SIG-M5 (cell line): ENCODE data around the gene AP2B1.

Experiments
- DNase-seq: peaks from one replicate; lab custom pipeline; 2025; lab: John Stamatoyannopoulos, UW

AP2B1 gene

DNA sequence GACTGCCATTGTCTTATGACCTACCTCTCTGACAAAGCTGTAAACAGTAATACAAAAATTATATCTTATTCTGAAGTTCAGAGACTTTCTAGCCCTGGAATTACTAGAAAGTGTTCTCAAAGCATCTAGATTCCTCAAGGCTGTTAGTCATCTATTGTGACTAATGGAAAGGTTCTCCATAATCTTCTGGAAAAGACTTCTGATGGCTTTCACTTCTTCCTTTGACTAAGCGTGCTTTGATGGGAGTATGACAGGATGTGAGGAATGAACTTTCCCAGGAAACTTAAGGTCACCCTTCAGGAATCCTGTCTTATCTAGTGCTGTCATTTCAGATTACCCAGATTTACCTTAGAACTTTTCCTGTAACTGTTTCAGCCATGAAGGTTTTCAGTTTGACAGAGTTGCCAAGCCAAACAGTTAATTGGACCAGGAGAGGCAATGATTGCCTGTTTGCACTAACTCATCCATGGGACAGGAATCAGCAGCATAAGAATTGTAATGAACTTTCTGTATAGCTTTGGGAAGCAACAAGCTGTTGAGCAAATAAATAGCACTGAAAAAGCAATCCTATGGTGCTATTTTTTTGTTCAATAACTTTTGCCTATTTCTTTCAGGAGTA, 43.5 kb downstream of the AP2B1 start:
- DNase-seq, result no peak

DNA sequence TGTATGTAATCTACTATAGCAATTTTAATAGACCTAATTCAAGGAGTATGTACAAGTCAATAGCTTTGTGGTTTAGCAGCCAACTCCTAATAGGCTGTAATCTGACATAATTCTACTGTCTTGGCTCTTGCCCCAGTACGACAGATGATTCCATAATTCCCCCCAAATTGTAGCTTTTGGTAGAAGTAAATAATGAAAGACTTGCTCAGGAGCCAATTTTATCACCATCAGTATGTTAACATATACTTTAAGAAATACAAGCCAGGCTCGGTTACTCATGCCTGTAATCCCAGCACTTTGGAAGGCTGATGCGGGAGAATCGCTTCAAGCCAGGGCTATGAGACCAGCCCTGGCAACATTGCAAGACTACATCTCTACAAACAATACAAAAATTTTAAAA, 53.9 kb downstream of the AP2B1 start:
- DNase-seq, result no peak

DNA sequence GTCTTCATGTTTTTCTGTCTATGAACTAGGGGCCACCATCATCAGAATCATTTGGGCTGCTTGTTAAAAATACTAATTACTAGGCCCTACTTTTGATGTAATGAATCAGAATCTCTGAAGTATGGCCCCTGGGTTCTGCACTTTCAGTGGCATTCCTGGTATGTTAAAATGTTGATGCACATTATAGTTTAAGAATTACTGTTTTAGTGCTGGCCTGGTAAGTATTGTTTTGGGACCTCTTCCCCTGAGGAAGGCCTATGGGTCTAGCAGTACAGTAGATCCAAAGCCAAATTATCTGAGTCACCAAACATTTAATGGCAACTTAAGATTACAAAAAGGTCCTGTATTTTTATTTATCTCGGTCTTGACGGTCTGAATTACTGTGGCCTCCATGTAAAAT, 58.8 kb downstream of the AP2B1 start:
- DNase-seq, result no peak

DNA sequence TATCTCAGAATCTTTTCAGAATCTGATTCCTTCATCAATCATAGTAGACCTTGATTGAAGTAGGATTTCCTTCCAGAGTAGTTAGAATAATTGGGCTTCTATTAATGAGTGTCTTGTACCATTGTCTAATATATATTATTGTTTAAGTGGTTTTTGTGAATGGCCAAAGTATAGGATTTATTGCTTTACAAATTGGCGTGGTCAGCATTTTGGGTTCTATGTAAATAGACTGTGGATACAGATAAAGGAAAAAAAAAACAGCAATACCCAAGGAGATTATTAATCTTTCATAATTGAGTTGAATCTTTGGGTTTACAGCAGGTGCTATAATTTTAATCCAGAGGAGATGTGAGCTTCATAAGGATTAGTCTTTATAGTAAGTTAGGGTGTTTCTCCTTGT, 64.3 kb downstream of the AP2B1 start:
- DNase-seq, result no peak

DNA sequence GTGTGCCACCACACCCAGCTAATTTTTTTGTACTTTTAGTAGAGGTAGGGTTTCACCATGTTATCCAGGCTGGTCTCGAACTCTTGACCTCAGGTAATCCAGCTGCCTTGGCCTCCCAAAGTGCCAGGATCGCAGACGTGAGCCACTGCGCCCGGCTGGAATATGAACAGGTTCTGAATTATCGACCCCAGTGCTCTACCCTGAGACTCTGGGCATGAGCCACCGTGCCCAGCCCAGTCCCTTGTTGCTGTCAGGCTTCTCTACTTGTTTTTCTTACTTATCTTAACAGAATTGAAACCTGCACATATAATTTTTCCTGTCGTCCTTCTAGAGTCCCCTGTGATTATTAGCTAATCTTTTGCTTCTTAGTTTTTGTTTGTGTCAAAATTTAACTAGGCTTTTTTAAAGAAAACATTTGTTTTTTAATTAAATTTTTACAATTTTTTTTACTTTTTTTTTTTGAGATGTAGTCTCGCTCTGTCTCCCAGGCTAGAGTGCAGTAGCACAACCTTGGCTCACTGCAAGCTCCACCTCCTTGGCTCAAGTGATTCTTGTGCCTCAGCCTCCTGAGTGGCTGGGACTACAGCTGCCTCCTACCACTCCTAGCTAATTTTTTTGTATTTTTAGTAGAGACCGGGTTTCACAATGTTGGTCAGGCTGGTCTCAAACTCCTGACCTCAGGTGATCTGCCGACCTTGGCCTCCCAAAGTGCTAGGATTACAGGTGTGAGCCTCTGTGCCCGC, 66.7 kb downstream of the AP2B1 start:
- DNase-seq, result no peak

DNA sequence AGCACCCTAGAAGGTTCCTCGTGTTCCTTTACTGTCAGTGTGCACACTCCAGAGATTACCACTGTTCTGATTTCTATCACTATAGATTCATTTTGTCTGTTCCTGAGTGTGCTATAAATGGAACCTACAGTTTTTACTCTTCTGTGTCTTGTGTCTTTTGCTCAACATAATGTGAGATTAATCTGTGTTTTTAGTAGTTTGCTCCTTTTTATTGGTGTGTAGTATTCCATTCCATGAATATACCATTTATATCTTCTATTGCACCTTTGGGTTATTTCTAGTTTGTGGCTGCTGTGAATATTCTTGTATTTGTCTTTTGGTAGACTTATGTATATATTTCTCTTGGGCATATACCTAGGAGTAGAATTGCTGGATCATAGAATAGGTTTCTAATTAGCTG, 68.2 kb downstream of the AP2B1 start:
- DNase-seq, result no peak

DNA sequence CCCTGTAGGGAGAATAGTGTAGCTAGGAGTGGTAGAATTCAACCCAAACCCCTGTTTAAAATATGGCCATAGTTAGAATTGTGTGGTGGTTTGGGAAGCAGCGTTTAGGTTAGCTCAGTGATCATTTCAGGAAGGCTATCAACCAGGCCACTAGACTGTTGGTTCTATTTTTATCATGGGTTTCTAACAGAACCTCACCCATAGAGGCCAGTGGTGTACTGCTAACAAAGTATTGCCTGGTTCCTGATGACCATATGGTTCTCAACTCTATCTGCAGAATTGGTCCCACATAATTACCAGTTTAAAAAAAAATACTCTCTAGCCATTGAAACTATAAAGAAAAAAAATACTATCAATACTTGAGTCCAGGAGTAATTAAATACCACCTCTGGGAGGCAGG, 73.8 kb downstream of the AP2B1 start:
- no peak for DNase-seq

DNA sequence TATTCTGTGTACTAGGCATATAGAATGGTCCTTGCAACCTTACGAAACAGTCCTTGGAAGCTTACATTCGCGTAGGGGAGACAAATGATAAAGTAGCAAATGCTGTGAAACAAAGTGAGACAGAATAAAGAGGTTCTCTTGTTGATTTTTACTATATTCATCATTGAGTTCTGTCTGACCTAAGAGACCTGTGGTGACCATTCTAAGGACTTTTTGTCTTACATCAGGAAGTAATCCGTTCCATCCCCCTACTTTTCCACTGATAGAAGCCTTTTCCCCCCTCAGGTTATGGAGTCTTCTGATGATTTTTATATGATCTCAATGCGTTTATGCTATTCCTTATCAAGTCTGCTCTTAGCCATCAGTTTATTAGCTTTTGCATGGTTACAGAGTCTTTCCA, 77.6 kb downstream of the AP2B1 start:
- no peak for DNase-seq

DNA sequence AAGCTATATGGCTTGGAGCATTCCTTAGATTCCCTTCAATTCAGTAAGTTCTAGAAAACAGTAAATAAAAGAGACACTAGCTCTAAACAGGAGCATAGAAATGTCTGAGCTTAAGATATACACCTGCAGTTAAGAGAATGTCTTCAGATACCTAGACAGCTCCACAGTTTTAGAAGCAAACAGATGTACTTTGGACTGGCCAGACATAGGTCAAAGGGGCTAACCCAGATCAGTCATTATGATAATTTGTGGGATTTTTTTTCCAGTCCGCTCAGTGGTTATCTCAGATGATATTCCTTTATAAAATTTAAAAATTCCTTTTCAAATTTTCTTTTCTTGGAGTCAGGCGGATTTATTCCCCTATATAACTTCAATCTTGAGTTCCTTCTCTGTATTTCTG, 78.5 kb downstream of the AP2B1 start:
- DNase-seq, result no peak

DNA sequence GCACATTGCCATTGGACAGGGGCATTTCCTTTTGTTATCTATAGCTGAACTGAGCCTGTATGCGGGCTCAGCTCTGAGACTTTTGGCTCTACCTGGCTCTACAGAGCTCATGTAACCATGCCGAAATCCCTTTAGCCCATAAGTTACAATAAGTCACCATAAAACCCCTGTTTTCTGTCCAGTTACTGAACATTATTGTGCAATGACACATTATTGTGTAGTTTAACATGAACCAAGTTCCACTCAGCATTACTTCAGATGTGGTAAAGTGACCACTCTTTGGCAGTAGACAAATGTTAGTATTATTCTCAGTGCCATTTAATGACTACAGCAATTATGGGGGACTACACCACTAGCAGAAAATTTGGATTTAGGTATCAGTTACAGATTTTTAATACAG, 78.9 kb downstream of the AP2B1 start:
- DNase-seq, result no peak

DNA sequence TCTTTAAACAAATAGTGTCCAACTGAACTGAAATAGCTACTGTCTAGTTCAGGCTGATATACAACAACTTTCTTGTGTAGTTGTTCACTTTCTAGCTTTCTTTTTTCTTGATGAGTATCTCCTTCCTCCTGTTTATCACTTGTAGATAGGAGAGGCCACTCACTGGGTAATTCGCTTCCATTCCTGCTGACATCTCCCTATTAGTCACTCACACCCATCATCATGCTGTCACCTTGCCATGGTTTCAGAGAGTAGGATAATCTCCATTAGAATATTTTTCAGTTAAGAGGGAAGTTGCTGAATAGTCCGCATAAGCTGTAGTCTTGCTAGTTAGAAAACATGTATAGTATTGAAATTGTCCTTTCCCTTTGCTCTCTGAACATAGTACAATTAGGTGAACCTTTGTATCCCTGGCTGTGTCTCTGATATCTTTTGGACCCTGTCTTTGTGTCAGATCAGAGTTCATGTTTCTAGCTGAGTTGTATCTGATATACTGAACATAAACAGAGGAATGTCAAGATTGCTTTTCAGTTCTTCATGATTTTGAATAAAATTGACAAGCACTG, 79.9 kb downstream of the AP2B1 start:
- no peak for DNase-seq

DNA sequence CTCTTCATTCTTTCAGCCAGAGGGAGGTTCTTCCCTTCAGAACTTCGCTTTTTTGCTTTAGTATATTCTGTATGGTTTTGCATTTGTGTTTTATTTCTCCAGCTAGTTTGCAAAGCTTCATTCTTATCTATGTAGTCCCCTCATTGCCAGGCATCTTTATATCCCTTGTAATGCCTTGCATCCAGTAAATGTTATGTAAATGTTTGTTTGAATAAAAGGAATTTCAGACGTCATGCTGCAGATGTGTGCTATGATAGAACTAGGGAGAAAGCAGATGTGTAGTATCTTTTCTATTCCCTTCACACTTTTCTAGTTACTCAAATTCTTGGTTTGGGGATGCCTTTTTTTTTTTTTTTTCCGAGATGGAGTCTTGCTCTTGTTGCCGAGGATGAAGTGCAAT, 81.7 kb downstream of the AP2B1 start:
- no peak for DNase-seq

DNA sequence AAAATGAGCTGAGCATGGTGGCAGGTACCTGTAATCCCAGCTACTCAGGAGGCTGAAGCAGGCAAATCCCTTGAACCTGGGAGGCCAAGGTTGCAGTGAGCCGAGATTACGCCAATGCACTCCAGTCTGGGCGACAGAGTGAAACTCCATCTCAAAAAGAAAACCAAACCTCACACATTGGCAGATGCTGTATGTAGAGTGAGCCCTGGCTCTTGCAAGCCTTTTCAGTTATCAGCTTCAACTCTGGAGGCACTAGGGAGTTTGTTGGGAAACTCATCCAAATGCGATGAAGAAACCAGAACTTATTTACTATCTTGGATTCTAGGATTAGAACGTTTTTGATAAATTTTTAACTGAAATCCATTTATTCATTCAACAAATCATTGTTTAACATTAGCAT, 87.4 kb downstream of the AP2B1 start:
- DNase-seq, result no peak

DNA sequence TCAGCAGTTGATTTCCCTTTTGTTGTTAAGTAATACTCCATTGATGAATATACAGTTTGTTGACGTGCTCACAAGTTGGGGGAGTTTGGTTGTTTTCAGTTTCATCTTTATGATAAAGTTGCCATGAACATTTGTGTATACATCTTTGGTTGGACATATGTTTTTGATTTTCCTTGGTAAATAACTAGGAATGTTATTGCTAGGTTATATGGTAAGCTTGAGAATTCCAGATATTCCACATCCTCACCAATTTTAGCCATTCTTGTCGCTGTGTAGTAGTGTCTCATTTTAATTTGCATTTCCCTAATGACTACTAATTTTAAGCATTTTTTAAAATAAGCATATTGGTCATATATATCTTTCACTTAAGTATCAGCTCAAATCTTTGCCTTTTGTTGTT, 89.3 kb downstream of the AP2B1 start:
- no peak for DNase-seq

DNA sequence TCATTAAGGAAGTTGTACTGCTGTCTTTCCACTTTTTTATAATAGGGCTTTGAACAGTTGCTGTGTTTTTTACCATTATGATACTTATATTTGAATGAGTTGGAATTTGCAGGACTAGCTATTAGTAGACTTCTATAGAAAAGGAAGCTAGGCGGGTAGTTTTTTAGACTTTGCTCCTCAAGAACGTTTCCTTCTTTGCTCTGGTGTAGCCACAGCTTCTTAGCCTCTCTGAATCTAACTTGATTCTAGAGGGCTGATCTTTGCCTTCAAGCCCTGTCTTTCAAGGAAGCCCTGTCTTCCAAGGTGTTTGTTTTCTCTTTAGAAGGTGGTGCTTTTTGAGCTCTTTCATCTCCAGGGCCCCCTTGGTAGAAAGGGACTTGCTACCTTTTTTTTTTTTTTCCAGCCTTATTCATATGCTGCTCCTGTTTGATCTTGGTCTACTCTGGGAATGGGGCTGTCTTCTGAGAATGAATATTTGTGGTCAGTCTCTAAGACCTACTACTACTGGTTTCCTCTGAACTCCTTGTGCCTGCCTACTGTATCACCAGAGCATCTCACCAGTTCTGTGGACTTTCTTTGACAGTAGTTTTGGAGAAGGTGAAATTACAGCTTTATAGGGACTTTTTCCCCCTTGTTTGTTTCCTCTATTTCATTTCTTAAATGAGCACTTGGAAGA, 92.0 kb downstream of the AP2B1 start:
- no peak for DNase-seq

DNA sequence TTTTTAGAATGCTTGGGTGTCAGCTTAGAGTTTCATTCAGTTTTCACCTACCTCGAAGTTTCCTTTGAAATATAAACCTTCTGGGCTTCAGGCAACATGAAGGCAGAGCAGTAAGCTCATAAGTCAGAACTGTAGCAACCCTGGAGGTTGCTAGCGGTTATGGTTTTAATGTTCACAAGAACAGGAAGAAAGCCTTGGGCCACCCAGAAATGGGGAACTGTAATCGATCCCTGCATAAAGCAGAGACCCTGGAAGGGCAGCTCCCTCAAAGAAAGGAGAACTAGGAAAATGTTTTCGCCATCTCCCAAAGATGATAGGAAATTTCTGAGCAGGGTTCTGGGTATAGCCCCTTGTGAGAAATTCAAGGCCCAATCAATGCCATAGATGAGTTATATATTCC, 96.5 kb downstream of the AP2B1 start:
- no peak for DNase-seq

DNA sequence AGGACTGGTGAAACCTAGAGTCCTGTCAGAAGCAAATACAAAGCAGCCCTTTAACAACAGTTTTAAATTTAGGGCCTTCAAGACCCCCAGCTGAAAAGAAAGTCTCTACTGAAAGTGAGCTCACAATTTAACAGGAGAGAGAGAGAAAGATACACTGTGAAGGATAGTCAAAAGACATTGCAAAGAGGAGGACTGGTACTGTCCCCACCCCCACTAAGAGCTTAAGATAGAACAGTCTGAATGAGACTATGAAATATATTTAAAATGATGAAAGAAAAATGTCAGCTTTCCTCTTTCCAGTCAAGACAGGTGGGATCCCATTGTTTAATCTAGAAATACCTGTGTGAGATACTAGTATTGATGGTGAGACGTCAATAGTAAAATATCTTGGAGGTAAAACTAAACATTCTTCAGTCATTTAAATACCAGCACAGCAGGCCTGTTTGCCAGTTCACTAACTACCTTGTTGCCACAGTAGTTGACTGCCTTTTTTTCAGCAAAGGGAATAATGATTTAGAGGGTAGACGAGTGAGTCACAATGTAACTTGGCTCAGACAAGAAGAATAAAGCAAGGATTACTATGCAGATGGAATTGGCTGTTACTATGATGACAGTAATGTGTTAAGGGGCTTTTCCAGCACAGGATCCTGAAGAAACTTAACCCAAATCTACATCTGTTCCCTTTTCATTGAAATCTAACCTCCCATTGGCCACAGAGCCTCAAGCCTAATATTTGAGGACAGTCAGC, 97.1 kb downstream of the AP2B1 start:
- no peak for DNase-seq

DNA sequence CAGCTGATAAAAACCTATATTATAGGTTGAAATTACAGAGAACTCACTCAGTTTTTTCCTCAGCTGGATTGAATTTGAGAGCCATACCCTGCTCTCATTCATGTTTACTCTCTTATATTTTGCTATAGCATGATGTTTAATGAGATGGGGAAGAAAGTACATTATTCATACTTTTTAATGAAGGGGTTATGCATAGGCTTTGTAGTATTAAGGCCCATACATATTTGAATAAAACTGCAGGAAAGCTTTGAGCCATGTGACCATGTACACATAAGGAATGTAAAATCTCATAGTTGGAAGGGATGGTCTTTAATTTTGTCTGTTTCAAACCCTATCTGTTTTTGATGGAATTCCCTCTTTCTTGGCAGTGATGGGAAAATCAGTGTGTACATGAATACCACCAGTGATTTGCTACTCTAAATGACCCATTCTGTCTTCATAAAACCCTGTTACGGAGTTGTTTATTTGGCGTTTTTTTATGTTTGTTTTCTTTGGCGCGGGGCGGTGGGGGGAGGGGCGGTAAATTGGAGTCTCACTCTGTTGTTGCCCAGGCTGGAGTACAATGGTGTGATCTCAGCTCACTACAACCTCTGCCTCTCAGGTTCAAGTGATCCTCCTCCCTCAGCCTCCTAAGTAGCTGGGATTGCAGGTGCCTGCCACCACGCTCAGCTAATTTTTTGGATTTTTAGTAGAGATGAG, 105.5 kb downstream of the AP2B1 start:
- DNase-seq, result no peak

DNA sequence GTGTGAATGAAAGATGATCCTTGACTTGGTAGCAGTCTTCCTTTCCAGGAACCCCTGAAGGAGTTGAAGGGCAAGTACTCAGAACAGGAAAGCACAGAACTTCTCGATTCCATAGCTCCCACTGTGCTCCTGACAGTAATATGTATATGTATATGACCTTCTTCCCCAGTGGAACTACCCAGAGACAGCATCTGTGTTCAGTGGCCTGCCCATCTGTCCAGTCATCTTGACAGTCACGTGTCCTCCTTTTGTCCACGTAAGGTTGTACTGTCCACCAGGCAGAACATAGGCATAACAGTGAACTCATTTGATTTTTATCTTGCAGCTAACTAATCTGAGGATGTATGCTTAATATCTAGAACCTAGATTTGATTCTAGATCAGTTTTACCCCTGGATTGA, 106.5 kb downstream of the AP2B1 start:
- DNase-seq, result no peak

DNA sequence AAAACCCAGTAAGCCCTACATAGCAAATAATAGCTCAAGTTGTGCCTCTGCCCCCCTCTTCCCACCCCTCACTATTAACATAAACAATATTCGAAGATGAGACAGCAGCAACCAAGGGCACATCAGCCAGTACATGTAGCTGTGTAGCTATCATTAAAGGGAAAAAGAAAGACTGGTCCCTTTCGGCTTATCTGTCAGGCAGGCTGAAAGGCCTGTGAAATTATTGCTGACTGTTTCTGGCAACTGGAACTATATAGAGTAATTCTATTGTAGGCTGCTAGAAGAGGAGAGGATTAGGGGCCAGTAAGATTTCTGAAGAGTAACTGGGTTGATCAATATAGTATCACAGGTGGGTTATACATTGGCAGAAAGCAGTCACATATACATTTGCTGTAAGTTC, 107.8 kb downstream of the AP2B1 start:
- DNase-seq, result no peak

DNA sequence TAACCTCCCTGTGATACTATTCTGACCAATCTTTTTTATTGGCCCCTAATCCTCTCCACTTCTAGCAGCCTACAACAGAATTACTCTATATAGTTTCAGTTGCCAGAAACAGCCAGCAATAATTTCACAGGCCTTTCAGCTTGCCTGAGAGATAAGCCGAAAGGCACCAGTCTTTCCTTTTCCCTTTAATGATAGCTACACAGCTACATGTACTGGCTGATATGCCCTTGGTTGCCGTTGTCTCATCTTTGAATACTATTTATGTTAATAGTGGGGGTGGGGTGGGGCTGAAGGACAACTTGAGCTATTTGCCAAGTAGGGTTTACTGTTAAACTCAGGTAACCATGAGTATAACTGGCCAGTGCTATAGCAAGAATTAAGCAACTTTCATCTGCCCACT, 108.5 kb downstream of the AP2B1 start:
- DNase-seq, result no peak

DNA sequence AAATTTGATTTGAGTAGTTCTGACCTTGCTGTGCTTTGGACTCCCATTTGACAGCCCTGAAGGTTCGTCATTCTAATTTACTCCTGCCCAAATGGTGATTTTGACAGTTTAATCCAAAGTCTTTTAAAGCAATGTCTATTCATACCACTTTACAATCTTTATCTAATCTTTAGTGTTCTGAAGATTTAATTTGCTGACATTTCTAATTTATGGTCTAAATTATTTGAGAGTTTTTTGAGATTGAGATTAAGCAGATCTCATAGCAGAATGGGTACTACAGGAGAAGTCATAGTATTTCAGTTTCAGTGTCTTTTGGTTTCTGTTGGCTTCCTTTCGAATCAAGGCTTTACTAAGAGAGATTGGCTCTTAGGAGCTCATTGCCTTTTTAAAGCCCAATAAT, 111.7 kb downstream of the AP2B1 start:
- no peak for DNase-seq
